Ishikawa (cell line): Measurements from ENCODE around the gene NLE1.

Experiments used
- CEBPB ChIP-seq: IDR thresholded peaks from 2 replicates; pipeline ENCODE4 v1.6.1; 2012
- CREB1 ChIP-seq: IDR thresholded peaks from 2 replicates; pipeline ENCODE4 v1.6.1; 2012; ENCODE audit warnings: low read depth
- EGR1 ChIP-seq: IDR thresholded peaks from 2 replicates; pipeline ENCODE4 v1.6.1; 2012
- EP300 ChIP-seq: IDR thresholded peaks from 2 replicates; pipeline ENCODE4 v1.6.1; 2012; ENCODE audit warnings: borderline replicate concordance
- FOXM1 ChIP-seq: IDR thresholded peaks from 2 replicates; pipeline ENCODE4 v1.6.1; 2012; ENCODE audit warnings: low read depth, borderline replicate concordance
- MAX ChIP-seq: IDR thresholded peaks from 2 replicates; pipeline ENCODE4 v1.6.1; 2012
- NFIC ChIP-seq: IDR thresholded peaks from 2 replicates; pipeline ENCODE4 v1.6.1; 2012
- RAD21 ChIP-seq: IDR thresholded peaks from 2 replicates; pipeline ENCODE4 v1.6.1; 2012; ENCODE audit warnings: low read depth
- REST ChIP-seq: IDR thresholded peaks from 2 replicates; pipeline ENCODE4 v1.6.1; 2012; ENCODE audit warnings: low read depth, mild to moderate bottlenecking
- TAF1 ChIP-seq: IDR thresholded peaks from 2 replicates; pipeline ENCODE4 v1.6.1; 2012; ENCODE audit warnings: low read depth, mild to moderate bottlenecking
- TCF12 ChIP-seq: IDR thresholded peaks from 2 replicates; pipeline ENCODE4 v1.6.1; 2012; ENCODE audit warnings: low read depth
- TEAD4 ChIP-seq: IDR thresholded peaks from 2 replicates; pipeline ENCODE4 v1.6.1; 2012
- USF1 ChIP-seq: IDR thresholded peaks from 2 replicates; pipeline ENCODE4 v1.6.1; 2012
- YY1 ChIP-seq: IDR thresholded peaks from 2 replicates; pipeline ENCODE4 v1.6.1; 2012; ENCODE audit warnings: low read depth
- ZBTB7A ChIP-seq: IDR thresholded peaks from 2 replicates; pipeline ENCODE4 v1.6.1; 2012; ENCODE audit warnings: low read depth

NLE1 gene

GRCh38 chr17:35146214-35146833 is 4.2 kb upstream of the NLE1 start:
- TF ChIP-seq CEBPB: no peak
- no peak for TF ChIP-seq USF1
- TF ChIP-seq ZBTB7A: no peak
- TF ChIP-seq RAD21: no peak
- TF ChIP-seq MAX: no peak
- no peak for TF ChIP-seq CREB1
- TF ChIP-seq EGR1: no peak
- TF ChIP-seq NFIC: no peak
- TF ChIP-seq EP300: no peak
- TF ChIP-seq TAF1: no peak

- TF ChIP-seq FOXM1 (no peak), RAD21 (no peak), ZBTB7A (no peak), YY1 (no peak), NFIC (no peak), REST (no peak), CREB1 (no peak), TAF1 (no peak), TCF12 (no peak), EP300 (no peak), MAX (no peak), CEBPB (no peak), USF1 (no peak), TEAD4 (no peak)
Observed at GRCh38 chr17:35144840-35145239, 2.7 kb upstream of the NLE1 start.

GRCh38 chr17:35142467-35142796 is 329 bp upstream of the NLE1 start:
- TF ChIP-seq TEAD4 (no peak), CEBPB (no peak), MAX (no peak), RAD21 (no peak), CREB1 (no peak), ZBTB7A (no peak), EP300 (no peak), USF1 (no peak), TAF1 (no peak), TCF12 (no peak), EGR1 (no peak), FOXM1 (no peak), REST (no peak), YY1 (no peak), NFIC (no peak)

- TF ChIP-seq NFIC: no peak
- TF ChIP-seq TCF12: no peak
- no peak for TF ChIP-seq ZBTB7A
- no peak for TF ChIP-seq EP300
- no peak for TF ChIP-seq YY1
- no peak for TF ChIP-seq RAD21
- TF ChIP-seq EGR1: no peak
Observed at GRCh38 chr17:35138218-35138617, 3.9 kb downstream of the NLE1 start.

GRCh38 chr17:35135322-35135721 is 6.8 kb downstream of the NLE1 start:
- TF ChIP-seq USF1: no peak
- TF ChIP-seq EP300: no peak
- no peak for TF ChIP-seq TCF12
- no peak for TF ChIP-seq MAX
- TF ChIP-seq EGR1: no peak
- no peak for TF ChIP-seq REST
